Measurements from ENCODE around the gene BBS4. TPM values are rescaled to one million over a fixed set of nuclear protein-coding genes. Genes with fewer than 3 reads are reported as not detected.

Gene BBS4
- polyA plus RNA-seq, 1 donor, result 22.3 TPM

GRCh38 chr15:72766025-72766424 is 80.0 kb downstream of the BBS4 start:
- DNase-seq, result no peak

- DNase-seq, result no peak
Measured at GRCh38 chr15:72766780-72767179, 80.8 kb downstream of the BBS4 start.

- no peak for DNase-seq
Measured at GRCh38 chr15:72770673-72771328, 84.8 kb downstream of the BBS4 start.

DNA sequence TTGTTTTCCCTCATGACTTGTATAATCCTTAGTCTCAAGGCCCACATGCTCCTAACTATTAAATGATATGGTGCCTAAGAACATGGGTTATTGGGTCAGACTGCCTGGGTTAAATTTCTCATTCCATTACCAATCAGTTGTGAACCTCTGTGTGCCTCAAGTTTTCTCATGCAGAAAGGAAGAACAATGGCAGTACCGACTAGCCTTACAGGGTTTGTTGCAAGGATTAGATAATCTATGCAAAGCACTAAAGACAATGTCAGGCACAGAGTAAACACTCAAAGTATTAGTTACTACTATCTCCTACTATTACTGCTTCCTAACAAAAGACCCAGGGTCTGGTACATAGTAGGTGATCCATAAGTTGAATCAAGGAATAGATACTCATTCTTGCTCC is 85.3 kb downstream of the BBS4 start:
- DNase-seq, result no peak

DNA sequence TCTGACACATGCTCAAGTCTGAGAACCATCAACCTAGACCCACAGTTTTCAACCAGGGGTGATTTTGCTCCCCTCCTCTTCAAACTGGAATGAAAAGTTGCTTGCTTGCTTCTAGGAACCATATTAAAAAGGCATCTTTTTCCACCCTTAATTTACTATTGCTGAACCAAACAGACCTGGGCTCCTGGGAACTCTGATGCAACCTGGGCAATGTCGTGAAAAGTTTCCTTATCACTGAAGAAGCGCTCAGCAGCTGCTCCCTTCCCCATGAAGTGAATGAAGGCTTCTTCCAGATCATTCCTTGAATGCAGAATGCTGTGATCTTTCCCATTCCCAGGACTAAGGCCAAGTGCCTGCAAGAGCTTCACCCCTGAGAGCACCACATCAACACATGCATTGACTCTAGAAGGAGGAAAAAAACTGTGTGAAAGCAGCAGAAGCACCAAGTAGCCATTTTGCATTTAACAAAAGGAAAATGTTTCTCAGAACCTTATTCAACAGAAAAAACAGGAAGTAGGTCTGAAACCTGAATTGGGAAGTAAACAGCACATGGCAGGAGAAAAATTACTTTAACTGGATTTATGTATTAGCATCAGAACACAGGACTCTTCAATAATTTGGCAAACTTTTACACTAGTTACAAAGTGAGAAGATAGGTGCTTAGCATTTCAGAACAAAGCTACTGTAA is 88.8 kb downstream of the BBS4 start:
- DNase-seq, result no peak

DNA sequence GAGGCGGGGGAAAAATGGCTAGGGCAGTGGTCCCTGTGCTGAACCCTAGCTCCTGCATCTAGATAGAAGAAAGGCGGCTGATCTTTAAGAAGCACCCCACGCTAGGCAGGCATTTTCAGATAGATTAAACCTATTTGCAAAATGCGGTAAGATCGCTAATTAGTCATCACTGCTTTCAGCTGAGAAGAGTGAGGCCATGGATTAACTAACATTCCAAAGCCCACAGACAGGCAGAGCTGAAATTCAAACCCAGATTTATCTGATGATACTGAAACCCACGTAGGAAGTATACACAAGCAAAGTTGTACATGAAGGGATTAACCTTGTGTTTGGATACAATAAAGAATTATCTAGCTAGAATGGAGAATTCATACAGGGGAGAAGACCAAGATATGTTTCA is 92.8 kb downstream of the BBS4 start:
- no peak for DNase-seq

- no peak for DNase-seq
Measured at GRCh38 chr15:72781631-72782030, 95.6 kb downstream of the BBS4 start.

GRCh38 chr15:72782274-72783003 is 96.4 kb downstream of the BBS4 start:
- no peak for DNase-seq

- DNase-seq, result peak; percentile 41
Measured at GRCh38 chr15:72783004-72783639, 97.1 kb downstream of the BBS4 start.

DNA sequence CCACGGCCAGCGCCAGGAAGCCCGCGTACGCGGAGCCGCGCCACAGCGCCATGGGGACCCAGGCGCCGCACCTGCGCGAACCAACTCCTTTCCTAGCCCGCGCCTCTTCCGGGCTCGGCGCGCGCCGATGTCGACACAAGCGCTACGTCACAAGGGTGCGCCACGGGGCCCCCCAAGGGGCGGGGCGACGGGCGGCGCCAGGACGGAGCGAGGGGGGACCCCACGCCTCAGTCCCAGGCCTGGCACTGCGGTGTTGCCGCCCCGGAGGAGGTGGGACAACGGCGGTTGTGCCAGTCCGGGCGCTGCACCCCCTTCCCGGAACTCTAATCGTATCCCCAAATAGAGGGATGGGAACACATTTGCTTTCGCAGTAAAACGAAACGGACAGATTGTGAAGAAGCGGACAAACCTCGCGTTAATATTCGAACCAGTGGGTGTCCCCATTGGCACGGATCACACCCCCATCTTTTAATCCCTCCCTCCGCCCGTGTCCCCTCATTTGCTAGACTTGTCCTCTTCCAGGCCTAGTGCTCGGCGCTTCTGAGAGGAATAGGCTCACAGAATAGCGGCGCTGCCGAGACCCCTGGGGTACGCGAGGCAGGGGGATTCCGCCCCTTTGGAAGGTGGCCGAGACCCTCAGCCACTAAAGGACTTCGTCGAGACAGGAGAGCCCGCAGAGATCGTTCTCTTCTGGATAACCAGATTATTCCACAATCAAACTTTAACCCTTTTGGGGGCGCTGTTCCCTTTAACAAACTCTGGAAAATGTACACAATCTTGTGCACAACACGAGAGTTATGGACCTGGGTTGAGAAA is 97.8 kb downstream of the BBS4 start, which contains the start of gene ADPGK:
Gene ADPGK, minus strand, starts transcription at position 119 of the 816 bp plus-strand sequence. Its CDS starts 67 bp downstream, at position 52.
- DNase-seq, result peak; percentile 97

- DNase-seq, result no peak
Measured at GRCh38 chr15:72784456-72784876, 98.5 kb downstream of the BBS4 start.

GRCh38 chr15:72785432-72785831 is 99.4 kb downstream of the BBS4 start:
- no peak for DNase-seq

GRCh38 chr15:72785841-72786240 is 99.8 kb downstream of the BBS4 start:
- no peak for DNase-seq

DNA sequence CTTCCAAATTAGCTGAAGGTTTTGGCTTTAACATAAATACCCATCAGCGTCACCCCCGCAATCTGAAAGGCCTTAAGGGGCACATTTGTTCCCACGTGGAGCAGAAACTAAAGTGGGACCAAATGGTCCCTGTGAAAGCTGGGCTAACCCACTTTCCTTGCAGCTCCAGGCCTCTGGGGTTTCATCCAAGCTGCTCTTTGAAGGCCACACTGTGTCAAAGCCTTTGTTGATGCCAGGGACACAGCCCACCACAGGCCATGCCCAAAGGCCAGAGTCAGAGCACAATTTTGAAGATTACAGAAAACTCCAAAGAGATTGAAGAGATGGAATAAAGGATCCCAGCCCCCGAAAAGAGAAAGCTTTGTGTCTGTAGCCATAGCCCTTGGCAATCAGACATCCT is 100.2 kb downstream of the BBS4 start:
- DNase-seq, result no peak

DNA sequence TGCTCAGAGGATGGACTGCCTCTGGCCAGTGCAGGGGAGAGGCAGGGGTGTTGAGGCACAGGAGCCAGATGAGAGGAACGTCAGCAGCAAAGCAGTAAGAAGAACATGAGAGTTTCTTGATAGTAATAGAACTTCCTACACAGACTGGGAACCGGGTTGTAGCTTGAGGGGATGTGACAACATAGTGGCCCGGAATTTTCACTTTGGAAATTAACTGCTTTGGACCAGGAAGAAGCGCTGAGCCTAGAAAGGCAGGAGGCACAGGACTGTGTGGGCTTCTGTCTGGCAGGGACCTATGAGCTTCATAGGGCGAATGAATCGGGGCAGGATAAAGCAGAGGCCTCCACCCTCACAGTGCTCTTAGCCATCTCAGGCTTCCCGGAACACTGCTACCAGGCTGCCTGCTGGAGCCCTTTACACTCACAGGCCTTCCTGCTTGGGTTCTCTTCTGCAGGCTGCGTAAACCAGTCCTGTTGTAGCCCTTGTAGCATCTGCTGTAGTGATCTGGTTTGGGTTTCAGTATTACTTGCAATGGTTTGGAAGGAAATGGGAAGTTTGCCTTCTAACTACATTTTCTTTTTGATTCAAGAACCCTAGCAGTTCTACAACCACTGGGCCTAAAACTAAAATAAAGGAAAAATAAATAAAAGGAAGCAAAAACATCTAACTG is 100.8 kb downstream of the BBS4 start:
- no peak for DNase-seq

GRCh38 chr15:72787526-72787925 is 101.5 kb downstream of the BBS4 start:
- DNase-seq, result no peak

Other genes starting within 250 kb of the BBS4 start
- 133 TPM for gene ARIH1, start 211.9 kb upstream of the BBS4 start, polyA plus RNA-seq (ENCODE audit: insufficient read length)
- not detected for gene GOLGA6B, start 31.5 kb upstream of the BBS4 start, polyA plus RNA-seq (ENCODE audit: insufficient read length)
- gene HIGD2B, start within 50 bp of the BBS4 start, polyA plus RNA-seq (ENCODE audit: insufficient read length), result not detected
- gene ADPGK, start 97.6 kb downstream of the BBS4 start, polyA plus RNA-seq (ENCODE audit: insufficient read length), result 34.3 TPM